HFFc6 (cell line): ENCODE data around the gene ALAS2. TPM values are rescaled to one million over a fixed set of nuclear protein-coding genes. Genes with fewer than 3 reads are reported as not detected.
A peak's percentile ranks its signal among the peaks of the same experiment; 100 is the strongest.
"Not testable (repeated sequence)": the region's sequence is repeated elsewhere in the genome, so short reads cannot be mapped to it uniquely, and the experiment has no call there.

Experiments
- DNase-seq: peaks from one replicate; pipeline ENCODE4 v3.0.0-alpha.2; 2018
- H3K27ac Mint-ChIP-seq: 2 replicates; pipeline ENCODE4 v1.8.0; 2020; ENCODE audit warnings: mild to moderate bottlenecking, mixed read lengths
- H3K27me3 Mint-ChIP-seq: 2 replicates; pipeline ENCODE4 v1.8.0; 2021; ENCODE audit warnings: mild to moderate bottlenecking, moderate library complexity, mixed read lengths; ENCODE audit not compliant: insufficient read depth
- H3K36me3 Mint-ChIP-seq: 2 replicates; pipeline ENCODE4 v1.8.0; 2021; ENCODE audit warnings: low read depth, mixed read lengths
- H3K4me1 Mint-ChIP-seq: 2 replicates; pipeline ENCODE4 v1.8.0; 2020; ENCODE audit warnings: low read depth, mixed read lengths
- H3K4me3 Mint-ChIP-seq: 2 replicates; pipeline ENCODE4 v1.8.0; 2020; ENCODE audit warnings: mild to moderate bottlenecking, moderate library complexity, mixed read lengths
- H3K9me3 Mint-ChIP-seq: 2 replicates; pipeline ENCODE4 v1.8.0; 2020; ENCODE audit warnings: mild to moderate bottlenecking, mixed read lengths
- CTCF ChIP-seq: fragments of 200-600 bp; sonication (generic); IDR thresholded peaks from 2 replicates; pipeline ENCODE4 v1.5.0; 2021; ENCODE audit warnings: antibody characterized with exemption, mild to moderate bottlenecking
- total RNA-seq, 6 experiments: library from RNA; stranded (reverse); fragmentation: NEBNext Ultra II Directional; extraction: Animal tissue kit (Norgen Biotek cat#: 25700); gene quantifications; 2 replicates in 1 of 6; 3 replicates in 5 of 6; pipeline ENCODE4 v1.2.3, GENCODE V29; 2021

ALAS2 gene
- total RNA-seq, 6 experiments from 2014 or later, result not detected

GRCh38 chrX:55056820-55057674 is 26.3 kb upstream of the ALAS2 start:
- Mint-ChIP-seq H3K27ac (no peak overlapping the region), H3K36me3 (no peaks in the 10 kb centered on the region), H3K9me3 (no peaks in the 10 kb centered on the region), H3K4me1 (peaks cover 11% of the 10 kb centered on the region), H3K4me3 (peak overlapping the region; percentile 51; the same call in 1 of the 2 replicates), H3K27me3 (peaks cover 2% of the 10 kb centered on the region; the same call in 1 of the 2 replicates)
- DNase-seq, result peak; percentile 0
- no peak for TF ChIP-seq CTCF

GRCh38 chrX:55050599-55050998 is 19.8 kb upstream of the ALAS2 start:
- H3K4me3 Mint-ChIP-seq, DNase-seq, H3K27me3 Mint-ChIP-seq, H3K9me3 Mint-ChIP-seq, H3K36me3 Mint-ChIP-seq, H3K27ac Mint-ChIP-seq, H3K4me1 Mint-ChIP-seq: not testable (repeated sequence)

- no peaks in the 10 kb centered on the region for H3K27me3 Mint-ChIP-seq
- no peaks in the 10 kb centered on the region for H3K9me3 Mint-ChIP-seq
- no peak overlapping the region for H3K27ac Mint-ChIP-seq
- peaks cover 11% of the 10 kb centered on the region for H3K4me1 Mint-ChIP-seq
- DNase-seq, result no peak
- no peaks in the 10 kb centered on the region for H3K36me3 Mint-ChIP-seq
- H3K4me3 Mint-ChIP-seq, result no peak overlapping the region
- TF ChIP-seq CTCF, result no peak
Observed at GRCh38 chrX:55041514-55041913, 10.7 kb upstream of the ALAS2 start.

GRCh38 chrX:55039471-55039870 is 8.7 kb upstream of the ALAS2 start:
- Mint-ChIP-seq H3K27ac (peak overlapping the region; percentile 36; the same call in 1 of the 2 replicates), H3K4me1 (peaks cover 11% of the 10 kb centered on the region), H3K4me3 (no peak overlapping the region), H3K27me3 (no peaks in the 10 kb centered on the region), H3K9me3 (no peaks in the 10 kb centered on the region), H3K36me3 (no peaks in the 10 kb centered on the region)
- peak; percentile 30 for DNase-seq
- no peak for TF ChIP-seq CTCF

GRCh38 chrX:55033429-55033828 is 2.7 kb upstream of the ALAS2 start:
- H3K27me3 Mint-ChIP-seq, result no peaks in the 10 kb centered on the region; the same call in none of the 2 replicates
- no peak overlapping the region for H3K27ac Mint-ChIP-seq
- no peaks in the 10 kb centered on the region for H3K4me1 Mint-ChIP-seq
- no peaks in the 10 kb centered on the region for H3K36me3 Mint-ChIP-seq
- TF ChIP-seq CTCF, result no peak
- no peak for DNase-seq
- no peaks in the 10 kb centered on the region for H3K9me3 Mint-ChIP-seq
- H3K4me3 Mint-ChIP-seq, result no peak overlapping the region

- H3K27ac Mint-ChIP-seq, result no peak overlapping the region
- no peaks in the 10 kb centered on the region for H3K9me3 Mint-ChIP-seq
- H3K4me1 Mint-ChIP-seq, result peaks cover 9% of the 10 kb centered on the region; the same call in 1 of the 2 replicates
- no peak for DNase-seq
- H3K4me3 Mint-ChIP-seq, result no peak overlapping the region
- TF ChIP-seq CTCF, result no peak
- peaks cover 4% of the 10 kb centered on the region for H3K27me3 Mint-ChIP-seq
- no peaks in the 10 kb centered on the region for H3K36me3 Mint-ChIP-seq
Observed at GRCh38 chrX:55029291-55029690, 1.5 kb downstream of the ALAS2 start.
